OCI-LY7 (cell line): ENCODE data around the gene ACSL6.

ENCODE experiments used
- CTCF ChIP-seq: fragments of 200-600 bp; sonication (generic); conservative IDR thresholded peaks from 2 replicates; pipeline ENCODE4 v1.5.1; 2014; ENCODE audit warnings: mild to moderate bottlenecking, antibody characterized with exemption, low read length, moderate library complexity, mixed read lengths
- EZH2phosphoT487 ChIP-seq: fragments of 200-600 bp; sonication (generic); IDR thresholded peaks from 2 replicates; pipeline ENCODE4 v1.6.1; 2018; ENCODE audit warnings: low read depth, borderline replicate concordance, mild to moderate bottlenecking, mixed run types, antibody characterized with exemption, low read length, moderate library complexity, mixed read lengths

DNA sequence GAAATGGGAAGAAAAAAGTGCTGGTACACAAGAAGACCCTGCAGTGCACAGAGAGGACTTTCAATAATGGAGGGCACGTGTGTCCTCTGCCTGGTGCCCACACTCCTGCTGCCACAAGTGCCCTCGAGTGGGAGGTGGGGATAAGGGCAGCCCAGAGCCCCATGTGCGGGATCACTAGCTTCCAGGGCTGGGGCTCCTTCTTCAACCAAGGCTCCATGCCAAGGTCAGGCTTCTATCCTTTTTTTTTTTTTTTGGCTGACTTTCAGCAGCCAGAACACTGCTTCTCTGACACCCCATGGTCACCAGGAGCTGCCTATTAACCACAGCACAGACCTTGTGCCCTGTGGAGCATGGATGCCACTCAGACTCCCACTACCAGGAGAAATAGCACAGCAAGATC, 7.5 kb downstream of the ACSL6 start:
- TF ChIP-seq EZH2phosphoT487 (no peak), CTCF (no peak)
